Nephron progenitor cell (in vitro differentiated cells): ENCODE data around the gene EPHB4.
"Not testable (repeated sequence)": the region's sequence is repeated elsewhere in the genome, so short reads cannot be mapped to it uniquely, and the experiment has no call there.

Experiments used
- DNase-seq: peaks from one replicate; pipeline ENCODE4 v3.0.0; 2021
- H3K27ac Mint-ChIP-seq: 2 replicates; pipeline ENCODE4 v1.8.0; 2021; ENCODE audit warnings: mild to moderate bottlenecking, moderate library complexity, mixed read lengths
- H3K27me3 Mint-ChIP-seq: 2 replicates; pipeline ENCODE4 v1.8.0; 2021; ENCODE audit warnings: mild to moderate bottlenecking, low read depth, mixed read lengths; ENCODE audit not compliant: poor library complexity
- H3K36me3 Mint-ChIP-seq: 2 replicates; pipeline ENCODE4 v1.8.0; 2021; ENCODE audit warnings: low read depth, mixed read lengths
- H3K4me1 Mint-ChIP-seq: 2 replicates; pipeline ENCODE4 v1.8.0; 2021; ENCODE audit warnings: mixed read lengths
- H3K4me3 Mint-ChIP-seq: 2 replicates; pipeline ENCODE4 v1.8.0; 2021; ENCODE audit warnings: mild to moderate bottlenecking, moderate library complexity, mixed read lengths
- H3K9me3 Mint-ChIP-seq: 2 replicates; pipeline ENCODE4 v1.8.0; 2021; ENCODE audit warnings: mild to moderate bottlenecking, moderate library complexity, mixed read lengths
- TF ChIP-seq, protein P1 (sequence below): fragments of 200-600 bp; sonication (generic); IDR thresholded peaks from 2 replicates; pipeline ENCODE4 v1.5.0; 2021; ENCODE audit warnings: antibody characterized with exemption

EPHB4 gene

DNA sequence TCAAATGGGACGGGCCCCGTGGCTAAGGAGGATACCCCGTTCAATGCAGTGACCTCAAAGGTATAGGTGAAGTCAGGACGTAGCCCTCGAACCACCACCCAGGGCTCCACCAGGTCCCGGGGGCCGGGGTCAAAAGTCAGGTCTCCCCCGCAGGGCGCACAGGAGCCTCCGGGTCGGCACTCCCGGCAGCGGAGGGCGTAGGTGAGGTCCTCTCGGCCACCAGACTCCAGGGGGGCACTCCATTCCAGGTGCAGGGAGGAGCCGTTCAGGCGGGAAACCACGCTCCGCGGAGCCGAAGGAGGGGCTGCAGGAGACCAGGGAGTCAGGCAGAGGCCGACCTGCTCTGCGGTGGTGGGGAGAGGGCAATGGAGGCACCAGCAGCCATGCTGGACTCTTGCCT, 7.7 kb downstream of the EPHB4 start:
- no peak for DNase-seq
- H3K36me3 Mint-ChIP-seq, result peaks cover 65% of the 10 kb centered on the region
- H3K4me3 Mint-ChIP-seq, result no peak overlapping the region
- H3K9me3 Mint-ChIP-seq, result no peaks in the 10 kb centered on the region
- H3K27me3 Mint-ChIP-seq, result no peaks in the 10 kb centered on the region
- H3K4me1 Mint-ChIP-seq, result peaks cover 12% of the 10 kb centered on the region
- H3K27ac Mint-ChIP-seq, result no peak overlapping the region
- TF ChIP-seq, protein P1, sequence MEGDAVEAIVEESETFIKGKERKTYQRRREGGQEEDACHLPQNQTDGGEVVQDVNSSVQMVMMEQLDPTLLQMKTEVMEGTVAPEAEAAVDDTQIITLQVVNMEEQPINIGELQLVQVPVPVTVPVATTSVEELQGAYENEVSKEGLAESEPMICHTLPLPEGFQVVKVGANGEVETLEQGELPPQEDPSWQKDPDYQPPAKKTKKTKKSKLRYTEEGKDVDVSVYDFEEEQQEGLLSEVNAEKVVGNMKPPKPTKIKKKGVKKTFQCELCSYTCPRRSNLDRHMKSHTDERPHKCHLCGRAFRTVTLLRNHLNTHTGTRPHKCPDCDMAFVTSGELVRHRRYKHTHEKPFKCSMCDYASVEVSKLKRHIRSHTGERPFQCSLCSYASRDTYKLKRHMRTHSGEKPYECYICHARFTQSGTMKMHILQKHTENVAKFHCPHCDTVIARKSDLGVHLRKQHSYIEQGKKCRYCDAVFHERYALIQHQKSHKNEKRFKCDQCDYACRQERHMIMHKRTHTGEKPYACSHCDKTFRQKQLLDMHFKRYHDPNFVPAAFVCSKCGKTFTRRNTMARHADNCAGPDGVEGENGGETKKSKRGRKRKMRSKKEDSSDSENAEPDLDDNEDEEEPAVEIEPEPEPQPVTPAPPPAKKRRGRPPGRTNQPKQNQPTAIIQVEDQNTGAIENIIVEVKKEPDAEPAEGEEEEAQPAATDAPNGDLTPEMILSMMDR, result no peak

GRCh38 chr7:100818825-100819224, 8.5 kb downstream of the EPHB4 start:
- peaks cover 69% of the 10 kb centered on the region for H3K36me3 Mint-ChIP-seq
- TF ChIP-seq, protein P1, result no peak
- no peaks in the 10 kb centered on the region for H3K9me3 Mint-ChIP-seq
- H3K4me1 Mint-ChIP-seq, result peaks cover 5% of the 10 kb centered on the region
- H3K4me3 Mint-ChIP-seq, result no peak overlapping the region
- no peak overlapping the region for H3K27ac Mint-ChIP-seq
- DNase-seq, result no peak
- no peaks in the 10 kb centered on the region for H3K27me3 Mint-ChIP-seq

DNA sequence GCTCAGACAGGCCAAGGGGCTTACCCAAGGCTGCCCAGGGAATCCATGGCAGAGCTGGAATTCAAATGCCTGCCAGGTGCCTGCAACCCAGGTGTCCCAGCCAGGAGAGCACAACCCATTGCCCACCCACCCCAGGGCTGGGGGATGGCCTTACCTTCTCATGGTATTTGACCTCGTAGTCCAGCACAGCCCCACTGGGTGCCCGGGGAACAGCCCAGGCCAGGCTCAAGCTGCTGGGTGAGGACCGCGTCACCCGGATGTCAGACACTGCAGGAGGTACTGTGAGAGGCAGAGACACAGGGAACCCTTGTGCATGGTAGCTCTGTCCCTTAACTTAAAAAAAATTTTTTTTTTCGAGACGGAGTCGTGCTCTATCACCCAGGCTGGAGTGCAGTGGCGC, 9.0 kb downstream of the EPHB4 start:
- Mint-ChIP-seq H3K27ac (no peak overlapping the region), H3K36me3 (peaks cover 74% of the 10 kb centered on the region), H3K9me3 (no peaks in the 10 kb centered on the region), H3K27me3 (no peaks in the 10 kb centered on the region), H3K4me1 (peaks cover 5% of the 10 kb centered on the region), H3K4me3 (no peak overlapping the region)
- no peak for DNase-seq
- TF ChIP-seq, protein P1, result no peak

DNA sequence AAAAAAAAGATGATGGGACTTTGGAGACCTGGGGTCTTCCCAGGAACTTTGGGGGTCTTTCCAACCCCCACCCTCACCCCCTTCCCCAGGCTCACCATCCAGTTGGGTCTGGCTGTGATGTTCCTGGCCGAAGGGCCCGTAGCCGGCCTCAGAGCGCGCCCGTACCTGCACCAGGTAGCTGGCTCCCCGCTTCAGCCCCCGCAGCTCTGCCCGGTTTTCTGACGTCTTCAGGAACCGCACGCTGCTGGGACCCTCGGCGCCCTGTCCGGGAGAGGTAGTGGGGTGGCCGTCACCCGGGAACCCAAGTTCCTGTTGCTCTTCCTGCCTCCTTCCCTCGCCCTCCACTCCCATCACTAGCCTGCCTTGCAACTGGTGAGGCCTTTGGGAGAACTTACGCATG, 10.2 kb downstream of the EPHB4 start:
- Mint-ChIP-seq H3K9me3 (no peaks in the 10 kb centered on the region), H3K27ac (peak overlapping the region; percentile 89), H3K4me1 (no peaks in the 10 kb centered on the region), H3K27me3 (no peaks in the 10 kb centered on the region), H3K4me3 (no peak overlapping the region), H3K36me3 (peaks cover 71% of the 10 kb centered on the region)
- TF ChIP-seq, protein P1, result no peak
- no peak for DNase-seq

DNA sequence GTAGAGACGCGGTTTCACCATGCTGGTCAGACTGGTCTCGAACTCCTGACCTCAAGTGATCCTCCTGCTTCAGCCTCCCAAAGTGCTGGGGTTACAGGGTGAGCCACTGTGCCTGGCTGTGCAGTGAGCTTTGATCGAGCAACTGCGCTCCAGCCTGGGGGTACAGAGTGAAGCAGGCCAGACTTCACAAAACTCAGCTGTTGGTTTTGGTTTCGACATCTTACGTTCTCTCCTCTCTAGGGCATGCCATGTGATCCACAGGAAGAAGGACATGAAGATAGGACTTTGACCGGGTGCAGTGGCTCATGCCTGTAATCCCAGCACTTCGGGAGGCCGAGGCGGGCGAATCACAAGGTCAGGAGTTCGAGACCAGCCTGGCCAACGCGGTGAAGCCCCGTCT, 10.8 kb downstream of the EPHB4 start:
- H3K27me3 Mint-ChIP-seq, H3K9me3 Mint-ChIP-seq, H3K27ac Mint-ChIP-seq, DNase-seq, H3K4me3 Mint-ChIP-seq, H3K4me1 Mint-ChIP-seq: not testable (repeated sequence)
- H3K36me3 Mint-ChIP-seq, result peaks cover 67% of the 10 kb centered on the region

- DNase-seq, result no peak
- Mint-ChIP-seq H3K36me3 (peaks cover 69% of the 10 kb centered on the region), H3K9me3 (no peaks in the 10 kb centered on the region), H3K27ac (no peak overlapping the region), H3K4me1 (no peaks in the 10 kb centered on the region), H3K27me3 (no peaks in the 10 kb centered on the region), H3K4me3 (no peak overlapping the region)
- TF ChIP-seq, protein P1, result no peak
Observed at GRCh38 chr7:100812729-100813128, 14.6 kb downstream of the EPHB4 start.
